GM10266 (cell line): Measurements from ENCODE around the gene VIP.

Experiments used
- DNase-seq: peaks from one replicate; pipeline ENCODE4 v3.0.0; 2012; ENCODE audit errors: extremely low spot score
- TF ChIP-seq, protein P1 (sequence below): IDR thresholded peaks from 2 replicates; pipeline ENCODE4 v1.5.1; 2012; ENCODE audit warnings: mild to moderate bottlenecking, low read depth; ENCODE audit not compliant: control insufficient read depth, insufficient read depth; ENCODE audit errors: missing control alignments

Gene VIP

DNA sequence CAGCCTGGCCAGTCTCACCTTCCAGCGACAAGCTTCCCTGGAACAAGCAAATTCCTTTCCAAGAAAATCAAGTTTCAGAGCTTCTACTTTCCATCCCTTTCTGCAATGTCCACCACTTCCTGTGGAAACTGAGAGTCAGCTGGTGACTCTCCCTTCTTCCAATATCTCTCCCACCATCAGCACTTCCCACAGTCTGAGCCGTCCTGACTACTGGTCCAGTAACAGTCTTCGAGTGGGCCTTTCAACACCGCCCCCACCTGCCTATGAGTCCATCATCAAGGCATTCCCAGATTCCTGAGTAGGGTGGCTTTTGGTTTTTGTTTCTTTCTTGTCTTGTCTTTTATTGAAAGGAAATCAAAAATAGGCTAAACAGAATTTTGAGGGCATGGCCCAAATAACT is 28.6 kb upstream of the VIP start:
- no peak for DNase-seq
- TF ChIP-seq, protein P1, sequence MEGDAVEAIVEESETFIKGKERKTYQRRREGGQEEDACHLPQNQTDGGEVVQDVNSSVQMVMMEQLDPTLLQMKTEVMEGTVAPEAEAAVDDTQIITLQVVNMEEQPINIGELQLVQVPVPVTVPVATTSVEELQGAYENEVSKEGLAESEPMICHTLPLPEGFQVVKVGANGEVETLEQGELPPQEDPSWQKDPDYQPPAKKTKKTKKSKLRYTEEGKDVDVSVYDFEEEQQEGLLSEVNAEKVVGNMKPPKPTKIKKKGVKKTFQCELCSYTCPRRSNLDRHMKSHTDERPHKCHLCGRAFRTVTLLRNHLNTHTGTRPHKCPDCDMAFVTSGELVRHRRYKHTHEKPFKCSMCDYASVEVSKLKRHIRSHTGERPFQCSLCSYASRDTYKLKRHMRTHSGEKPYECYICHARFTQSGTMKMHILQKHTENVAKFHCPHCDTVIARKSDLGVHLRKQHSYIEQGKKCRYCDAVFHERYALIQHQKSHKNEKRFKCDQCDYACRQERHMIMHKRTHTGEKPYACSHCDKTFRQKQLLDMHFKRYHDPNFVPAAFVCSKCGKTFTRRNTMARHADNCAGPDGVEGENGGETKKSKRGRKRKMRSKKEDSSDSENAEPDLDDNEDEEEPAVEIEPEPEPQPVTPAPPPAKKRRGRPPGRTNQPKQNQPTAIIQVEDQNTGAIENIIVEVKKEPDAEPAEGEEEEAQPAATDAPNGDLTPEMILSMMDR = no peak

DNA sequence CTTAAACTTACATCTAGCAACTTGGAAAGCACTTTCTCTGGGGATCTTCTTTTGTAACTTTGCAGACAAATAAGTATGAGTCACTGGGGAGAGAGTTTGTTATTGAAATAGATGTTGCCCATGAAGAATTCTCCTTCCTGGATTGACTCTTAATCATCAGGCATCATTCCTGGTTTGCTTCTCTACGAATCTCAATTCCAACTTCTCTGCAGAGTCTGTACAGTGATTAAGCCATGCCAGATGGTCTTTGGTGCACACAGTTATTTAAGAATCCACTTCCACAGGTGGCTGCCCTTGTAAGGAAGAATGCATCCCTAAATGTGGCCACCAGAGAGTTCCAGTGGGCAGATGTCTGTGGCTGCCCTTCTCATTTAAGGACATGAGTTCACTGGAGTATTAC is 27.2 kb upstream of the VIP start:
- TF ChIP-seq, protein P1 = no peak

DNA sequence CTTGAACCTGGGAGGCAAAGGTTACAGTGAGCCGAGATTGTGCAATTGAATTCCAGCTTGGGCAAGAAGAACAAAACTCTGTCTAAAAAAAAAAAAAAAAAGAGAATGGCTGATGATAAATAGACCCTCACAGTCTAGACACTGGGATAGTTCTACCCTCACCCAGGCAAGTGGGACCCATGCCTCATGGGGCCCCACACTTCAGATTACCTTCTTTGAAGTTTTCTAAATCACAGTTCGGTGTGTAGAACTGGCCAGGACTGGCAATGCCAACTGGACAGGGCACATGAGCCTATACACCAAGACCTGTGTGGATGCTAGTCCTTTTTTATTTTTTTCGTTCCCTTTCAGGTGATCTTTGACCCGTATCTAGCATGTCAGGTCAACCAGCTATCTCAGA is 24.3 kb upstream of the VIP start:
- TF ChIP-seq, protein P1 = no peak

More for the DNA sequence above, 27.2 kb upstream of the VIP start:
- no peak for DNase-seq

DNA sequence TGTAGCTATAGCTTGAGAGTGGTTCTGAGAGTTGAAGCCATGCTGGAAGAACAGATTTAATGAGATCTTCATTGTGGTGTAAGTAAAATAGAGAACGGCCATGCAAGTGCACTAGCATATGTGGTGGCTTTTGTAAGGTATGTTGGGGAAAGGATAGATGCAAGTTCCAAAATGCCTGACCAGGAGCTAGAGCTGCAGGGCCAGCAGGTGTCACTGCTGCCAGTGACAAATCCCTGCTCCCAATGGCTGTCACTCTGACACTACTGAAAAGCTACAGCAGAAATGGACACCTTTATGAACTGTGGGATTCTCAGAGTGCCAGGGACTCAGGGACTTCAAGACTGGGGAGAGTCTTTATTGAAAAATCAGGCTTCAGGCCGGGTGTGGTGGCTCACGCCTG is 23.1 kb upstream of the VIP start:
- TF ChIP-seq, protein P1 = no peak
- DNase-seq = no peak

More for the DNA sequence above, 24.3 kb upstream of the VIP start:
- DNase-seq = no peak

DNA sequence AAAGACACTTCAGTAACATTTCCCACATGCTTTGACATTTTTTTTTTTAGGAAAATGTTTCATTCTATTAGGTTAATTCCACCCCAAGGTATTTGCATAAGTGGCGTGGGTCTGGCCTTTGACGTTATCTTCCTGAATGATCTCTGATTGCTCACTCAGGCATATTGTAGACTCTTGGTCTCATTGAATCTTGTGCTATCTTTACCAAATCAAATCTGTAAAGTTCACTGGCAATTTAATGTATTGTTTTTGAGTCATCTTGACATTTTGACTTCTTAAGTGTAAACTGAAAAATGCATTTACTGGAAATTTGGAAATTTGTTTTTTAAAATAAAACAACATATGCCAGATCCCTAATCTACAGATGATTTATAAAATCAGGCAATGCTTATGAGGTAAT is 16.0 kb upstream of the VIP start:
- TF ChIP-seq, protein P1 = no peak

DNA sequence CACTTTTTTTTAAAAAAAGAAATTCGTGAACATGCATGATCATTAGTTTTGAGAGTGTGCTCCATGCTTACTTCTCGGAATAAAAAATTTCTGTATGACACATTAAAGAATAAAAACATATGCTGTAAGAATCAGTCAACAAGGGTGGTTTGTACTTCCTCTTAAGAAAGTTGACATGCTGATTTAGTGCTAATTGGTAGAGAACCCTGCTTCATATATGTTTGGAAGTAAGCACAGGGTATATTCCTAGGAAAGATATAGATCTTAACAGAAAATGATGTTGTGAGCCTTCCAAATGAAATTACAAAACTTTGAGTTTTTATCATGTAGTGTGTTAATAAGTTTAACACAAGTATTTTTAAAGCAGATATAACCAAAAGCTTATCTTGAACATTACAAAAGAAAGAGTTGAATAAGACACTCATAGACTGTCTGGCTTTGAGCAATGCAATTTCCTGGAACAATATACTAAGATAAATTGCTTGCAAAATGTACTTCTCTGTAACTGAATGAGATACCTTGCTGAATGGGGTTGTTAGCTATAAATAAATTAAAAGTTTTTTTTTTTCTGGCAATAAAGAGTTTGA is 13.8 kb upstream of the VIP start:
- TF ChIP-seq, protein P1 = no peak
- DNase-seq = no peak

More for the DNA sequence above, 16.0 kb upstream of the VIP start:
- DNase-seq = no peak

DNA sequence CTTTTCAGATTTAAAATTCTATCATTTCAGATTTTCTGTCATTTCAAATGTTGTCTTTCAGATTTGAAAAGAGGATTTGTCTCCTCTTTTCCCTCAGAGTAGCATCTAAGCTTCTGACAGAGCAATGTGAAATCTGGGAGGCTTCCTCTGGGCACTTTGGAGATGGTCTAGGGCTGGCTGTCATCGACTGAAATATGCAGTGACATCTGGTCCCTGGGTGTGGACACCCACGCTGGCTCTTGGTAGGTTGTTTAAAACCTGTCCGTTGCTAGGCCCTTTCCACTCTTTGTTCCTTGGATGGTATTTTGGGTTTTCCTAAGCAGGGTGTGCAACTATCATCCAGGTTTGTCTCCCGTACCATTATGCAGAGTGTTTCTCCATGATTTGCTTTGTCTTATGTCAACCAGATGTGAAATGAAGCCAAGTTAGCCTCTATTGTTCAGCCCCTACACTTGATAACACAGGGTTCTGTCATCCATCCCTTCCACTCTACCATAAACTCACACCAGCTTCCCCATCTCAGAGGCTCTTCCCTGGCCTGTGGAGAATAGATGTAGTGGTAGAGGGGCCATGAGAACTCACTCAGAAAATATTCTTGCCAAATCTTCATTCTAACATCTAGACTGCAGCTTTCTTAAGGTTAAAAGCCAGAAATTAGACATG is 5.0 kb upstream of the VIP start:
- TF ChIP-seq, protein P1 = no peak
- no peak for DNase-seq
